ENCODE data around the gene CES5A. TPM values are rescaled to one million over a fixed set of nuclear protein-coding genes. Genes with fewer than 3 reads are reported as not detected.
A peak's percentile ranks its signal among the peaks of the same experiment; 100 is the strongest.
"Not testable (repeated sequence)": the region's sequence is repeated elsewhere in the genome, so short reads cannot be mapped to it uniquely, and the experiment has no call there.

The CES5A gene
- total RNA-seq, 1 experiment from 2014 or later, result not detected

- CTCF ChIA-PET, result no interaction called here
- POLR2A ChIA-PET, result no interaction called here
- Mint-ChIP-seq H3K36me3 (ENCODE audit: insufficient read depth, unreplicated experiment) (no peaks in the 10 kb centered on the region), H3K9me3 (ENCODE audit: unreplicated experiment) (no peaks in the 10 kb centered on the region), H3K4me3 (ENCODE audit: unreplicated experiment) (no peak overlapping the region), H3K27ac (ENCODE audit: low read depth, unreplicated experiment) (no peak overlapping the region), H3K4me1 (ENCODE audit: insufficient read depth, unreplicated experiment) (no peaks in the 10 kb centered on the region), H3K27me3 (ENCODE audit: insufficient read depth, unreplicated experiment) (peaks cover 34% of the 10 kb centered on the region)
- intact Hi-C loops (cut with micrococcal nuclease), result no loop called here
- no TSS peak for BruUV-seq (replicated peaks)
- no peak for DNase-seq (ENCODE audit: unreplicated experiment)
- no peak for TF ChIP-seq CTCF (IDR thresholded peaks at IDR 0.05; ENCODE audit: unreplicated experiment)
Measured at GRCh38 chr16:55861288-55861687, 13.9 kb downstream of the CES5A start.

GRCh38 chr16:55857650-55858049 is 17.5 kb downstream of the CES5A start:
- H3K36me3 Mint-ChIP-seq (ENCODE audit: insufficient read depth, unreplicated experiment); H3K27ac Mint-ChIP-seq (ENCODE audit: low read depth, unreplicated experiment); H3K4me3 Mint-ChIP-seq (ENCODE audit: unreplicated experiment); H3K4me1 Mint-ChIP-seq (ENCODE audit: insufficient read depth, unreplicated experiment); BruUV-seq (replicated peaks); H3K9me3 Mint-ChIP-seq (ENCODE audit: unreplicated experiment); DNase-seq (ENCODE audit: unreplicated experiment); POLR2A ChIA-PET: not testable (repeated sequence)
- intact Hi-C loops (cut with micrococcal nuclease), result loop anchor here (10.0 kb wide), 1 partner anchor 457 kb away; no protein-coding TSS in a partner anchor
- CTCF ChIA-PET, result interaction anchor here (0.6 kb wide), 1 partner anchor 362 kb away, joined by 3 read pairs; no protein-coding TSS in a partner anchor
- H3K27me3 Mint-ChIP-seq (ENCODE audit: insufficient read depth, unreplicated experiment), result peaks cover 54% of the 10 kb centered on the region

- Mint-ChIP-seq H3K9me3 (ENCODE audit: unreplicated experiment) (no peaks in the 10 kb centered on the region), H3K27ac (ENCODE audit: low read depth, unreplicated experiment) (no peak overlapping the region), H3K4me3 (ENCODE audit: unreplicated experiment) (no peak overlapping the region), H3K4me1 (ENCODE audit: insufficient read depth, unreplicated experiment) (no peaks in the 10 kb centered on the region), H3K27me3 (ENCODE audit: insufficient read depth, unreplicated experiment) (peaks cover 48% of the 10 kb centered on the region), H3K36me3 (ENCODE audit: insufficient read depth, unreplicated experiment) (no peaks in the 10 kb centered on the region)
- POLR2A ChIA-PET, result no interaction called here
- CTCF ChIA-PET, result interaction anchor here (0.6 kb wide), 1 partner anchor 361 kb away, joined by 3 read pairs; no protein-coding TSS in a partner anchor
- intact Hi-C loops (cut with micrococcal nuclease), result loop anchor here (10.0 kb wide), 1 partner anchor 458 kb away; no protein-coding TSS in a partner anchor
- BruUV-seq (replicated peaks), result no TSS peak
- no peak for DNase-seq (ENCODE audit: unreplicated experiment)
- no peak for TF ChIP-seq CTCF (IDR thresholded peaks at IDR 0.05; ENCODE audit: unreplicated experiment)
Measured at GRCh38 chr16:55856950-55857349, 18.2 kb downstream of the CES5A start.

- no peaks in the 10 kb centered on the region for H3K4me1 Mint-ChIP-seq (ENCODE audit: insufficient read depth, unreplicated experiment)
Measured at GRCh38 chr16:55853114-55853513, 22.1 kb downstream of the CES5A start.

More at GRCh38 chr16:55853114-55853513, 22.1 kb downstream of the CES5A start:
- ChIA-PET CTCF (interaction anchor here (0.6 kb wide), 1 partner anchor 18 kb away, joined by 3 read pairs; no protein-coding TSS in a partner anchor), POLR2A (no interaction called here)
- Mint-ChIP-seq H3K27ac (ENCODE audit: low read depth, unreplicated experiment) (no peak overlapping the region), H3K9me3 (ENCODE audit: unreplicated experiment) (no peaks in the 10 kb centered on the region), H3K36me3 (ENCODE audit: insufficient read depth, unreplicated experiment) (no peaks in the 10 kb centered on the region), H3K27me3 (ENCODE audit: insufficient read depth, unreplicated experiment) (peaks cover 37% of the 10 kb centered on the region), H3K4me3 (ENCODE audit: unreplicated experiment) (no peak overlapping the region)
- no peak for TF ChIP-seq CTCF (IDR thresholded peaks at IDR 0.05; ENCODE audit: unreplicated experiment)
- no TSS peak for BruUV-seq (replicated peaks)
- DNase-seq (ENCODE audit: unreplicated experiment), result peak; percentile 32
- intact Hi-C loops (cut with micrococcal nuclease), result loop anchor here (10.0 kb wide), 1 partner anchor 462 kb away; no protein-coding TSS in a partner anchor

Data from MCF 10A (cell line).